ENCODE measurements around the gene SOCS1.

The SOCS1 gene

DNA sequence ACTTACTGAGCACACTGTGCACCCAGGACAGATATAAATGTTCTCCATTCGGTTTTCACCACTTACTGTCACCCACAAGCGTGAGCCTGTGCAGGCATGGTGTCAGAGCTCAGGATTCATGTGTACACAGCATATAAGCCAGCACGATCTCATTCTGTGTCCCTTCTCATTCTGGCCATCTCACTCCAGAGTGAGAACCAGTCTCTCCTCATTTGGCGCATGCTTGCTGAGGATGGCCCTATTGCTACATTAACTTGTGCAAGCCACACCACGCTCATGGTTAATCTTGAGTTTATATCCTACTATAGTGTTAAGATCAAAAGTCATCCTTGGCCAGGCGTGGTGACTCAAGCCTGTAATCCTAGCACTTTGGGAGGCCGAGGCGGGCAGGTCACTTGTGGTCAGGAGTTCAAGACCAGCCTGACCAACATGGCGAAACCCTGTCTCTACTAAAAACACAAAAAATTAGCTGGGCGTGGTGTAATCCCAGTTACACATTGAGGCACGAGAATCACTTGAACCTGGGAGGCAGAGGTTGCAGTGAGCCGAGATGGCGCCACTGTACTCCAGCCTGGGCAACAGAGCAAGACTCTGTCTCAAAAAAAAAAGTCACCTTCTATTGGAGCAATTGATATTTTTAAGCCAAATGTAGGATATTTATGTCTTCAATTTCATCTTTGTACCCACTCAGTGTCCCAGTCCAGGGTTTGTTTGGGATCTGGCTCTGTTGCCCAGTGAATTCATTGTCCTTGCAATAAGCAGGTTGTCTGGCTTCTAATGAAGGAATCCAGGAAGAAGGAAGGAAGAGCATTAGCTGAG is 20.9 kb downstream of the SOCS1 start:
- H3K9me3 ChIP-seq (ENCODE audit: control insufficient read depth in 5 of 5, low read length in 5 of 5): peaks cover 0 to 2% (median 0%) of the 10 kb centered on the region in 5 donors
- no peaks in the 10 kb centered on the region for H3K36me3 ChIP-seq (ENCODE audit: control insufficient read depth in 5 of 5, insufficient read depth in 5 of 5, low read length in 5 of 5)
- H3K27ac ChIP-seq (ENCODE audit: low read depth, low read length): no peak overlapping the region
- H3K27me3 ChIP-seq (ENCODE audit: control insufficient read depth in 5 of 5, insufficient read depth in 4 of 5, low read length in 5 of 5): peaks cover 0 to 7% (median 3%) of the 10 kb centered on the region in 5 donors
- H3K9ac ChIP-seq (ENCODE audit: low read length in 5 of 5): no peak overlapping the region
- no peak overlapping the region for H3K4me3 ChIP-seq (ENCODE audit: low read depth in 1 of 5, low read length in 5 of 5)
- peaks cover 0 to 9% (median 0%) of the 10 kb centered on the region in 5 donors for H3K4me1 ChIP-seq (ENCODE audit: control insufficient read depth in 5 of 5, insufficient read depth in 5 of 5, low read length in 5 of 5)

DNA sequence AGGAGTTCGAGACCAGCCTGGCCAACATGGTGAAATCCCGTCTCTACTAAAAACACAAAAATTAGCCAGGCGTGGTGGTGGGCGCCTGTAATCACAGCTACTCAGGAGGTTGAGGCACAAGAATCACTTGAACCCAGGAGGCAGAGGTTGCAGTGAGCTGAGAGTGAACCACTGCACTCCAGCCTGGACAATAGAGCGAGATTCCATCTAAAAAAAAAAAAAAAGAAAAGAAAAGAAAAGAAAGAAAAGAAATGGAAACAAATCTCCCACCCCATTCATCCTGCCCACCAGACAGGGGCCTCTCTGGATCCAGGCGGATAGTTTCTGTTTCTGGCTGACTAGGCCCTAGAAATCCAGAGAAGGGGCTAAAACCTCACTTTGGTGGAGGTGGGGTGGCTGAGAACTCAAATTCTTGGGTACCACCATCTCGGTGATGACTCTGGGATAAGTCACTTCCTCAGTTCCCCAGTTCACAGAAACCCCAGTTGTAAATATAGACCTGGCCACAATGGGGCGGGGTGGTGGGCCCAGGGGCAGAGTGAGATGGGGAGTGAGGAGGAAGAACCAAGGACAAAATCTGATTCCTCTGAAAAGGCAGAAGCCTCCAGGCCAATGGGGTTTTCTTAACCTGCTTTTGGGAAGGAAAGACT is 22.2 kb downstream of the SOCS1 start:
- Histone ChIP-seq H3K9me3 (ENCODE audit: control insufficient read depth in 5 of 5, low read length in 5 of 5) (peaks cover 0 to 2% (median 0%) of the 10 kb centered on the region in 5 donors), H3K9ac (ENCODE audit: low read length in 5 of 5) (no peak overlapping the region), H3K27ac (ENCODE audit: low read depth, low read length) (no peak overlapping the region), H3K27me3 (ENCODE audit: control insufficient read depth in 5 of 5, insufficient read depth in 4 of 5, low read length in 5 of 5) (peaks cover 0 to 7% (median 3%) of the 10 kb centered on the region in 5 donors), H3K36me3 (ENCODE audit: control insufficient read depth in 5 of 5, insufficient read depth in 5 of 5, low read length in 5 of 5) (no peaks in the 10 kb centered on the region), H3K4me1 (ENCODE audit: control insufficient read depth in 5 of 5, insufficient read depth in 5 of 5, low read length in 5 of 5) (peaks cover 0 to 9% (median 0%) of the 10 kb centered on the region in 5 donors), H3K4me3 (ENCODE audit: low read depth in 1 of 5, low read length in 5 of 5) (no peak overlapping the region)

GRCh38 chr16:11232852-11233726 is 22.9 kb downstream of the SOCS1 start:
- Histone ChIP-seq H3K4me3 (ENCODE audit: low read depth in 1 of 5, low read length in 5 of 5) (no peak overlapping the region), H3K27me3 (ENCODE audit: control insufficient read depth in 5 of 5, insufficient read depth in 4 of 5, low read length in 5 of 5) (peaks cover 0 to 7% (median 3%) of the 10 kb centered on the region in 5 donors), H3K27ac (ENCODE audit: low read depth, low read length) (no peak overlapping the region), H3K9ac (ENCODE audit: low read length in 5 of 5) (peak overlapping the region in 1 of 5 donors; percentile 23), H3K4me1 (ENCODE audit: control insufficient read depth in 5 of 5, insufficient read depth in 5 of 5, low read length in 5 of 5) (peaks cover 0 to 9% (median 0%) of the 10 kb centered on the region in 5 donors), H3K36me3 (ENCODE audit: control insufficient read depth in 5 of 5, insufficient read depth in 5 of 5, low read length in 5 of 5) (no peaks in the 10 kb centered on the region), H3K9me3 (ENCODE audit: control insufficient read depth in 5 of 5, low read length in 5 of 5) (no peaks in the 10 kb centered on the region)

GRCh38 chr16:11232302-11232851 is 23.6 kb downstream of the SOCS1 start:
- H3K9ac ChIP-seq (ENCODE audit: low read length in 5 of 5): peak overlapping the region in 1 of 5 donors; percentile 23

DNA sequence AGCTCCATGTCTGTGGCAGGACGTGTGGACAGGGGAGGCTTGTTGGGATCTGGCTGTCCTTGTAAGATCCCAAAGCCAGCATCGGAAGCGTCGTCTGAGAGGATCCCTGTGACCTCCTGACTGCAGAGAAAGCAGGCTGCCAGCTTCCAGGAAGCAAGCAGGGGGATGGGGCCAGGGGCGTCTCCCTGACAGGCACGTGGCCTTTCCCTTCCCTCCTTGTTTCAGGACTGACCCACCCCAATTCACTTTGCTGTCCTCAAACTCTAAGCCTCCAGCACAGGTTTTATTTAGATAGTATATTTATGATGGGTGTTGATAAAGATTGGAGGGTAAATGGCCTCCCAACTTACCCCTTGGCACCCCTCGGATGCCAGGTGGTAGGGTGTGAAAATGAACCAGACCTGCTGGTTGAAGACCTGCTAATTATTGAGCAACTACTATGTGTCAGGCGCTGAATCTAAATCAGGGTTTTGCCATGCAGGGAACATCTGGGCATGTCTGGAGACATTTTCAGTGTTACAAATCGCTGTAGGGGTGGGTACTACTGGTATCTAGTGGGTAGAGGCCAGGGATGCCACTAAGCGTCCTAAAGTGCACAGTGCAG is 24.5 kb downstream of the SOCS1 start:
- H3K36me3 ChIP-seq (ENCODE audit: control insufficient read depth in 5 of 5, insufficient read depth in 5 of 5, low read length in 5 of 5): no peaks in the 10 kb centered on the region
- H3K27ac ChIP-seq (ENCODE audit: low read depth, low read length): no peak overlapping the region
- peaks cover 0 to 7% (median 3%) of the 10 kb centered on the region in 5 donors for H3K27me3 ChIP-seq (ENCODE audit: control insufficient read depth in 5 of 5, insufficient read depth in 4 of 5, low read length in 5 of 5)
- H3K9me3 ChIP-seq (ENCODE audit: control insufficient read depth in 5 of 5, low read length in 5 of 5): no peaks in the 10 kb centered on the region
- no peak overlapping the region for H3K9ac ChIP-seq (ENCODE audit: low read length in 5 of 5)
- H3K4me1 ChIP-seq (ENCODE audit: control insufficient read depth in 5 of 5, insufficient read depth in 5 of 5, low read length in 5 of 5): peaks cover 0 to 9% (median 0%) of the 10 kb centered on the region in 5 donors
- no peak overlapping the region for H3K4me3 ChIP-seq (ENCODE audit: low read depth in 1 of 5, low read length in 5 of 5)

More at GRCh38 chr16:11232302-11232851, 23.6 kb downstream of the SOCS1 start:
- H3K27ac ChIP-seq (ENCODE audit: low read depth, low read length): no peak overlapping the region
- no peaks in the 10 kb centered on the region for H3K9me3 ChIP-seq (ENCODE audit: control insufficient read depth in 5 of 5, low read length in 5 of 5)
- H3K27me3 ChIP-seq (ENCODE audit: control insufficient read depth in 5 of 5, insufficient read depth in 4 of 5, low read length in 5 of 5): peaks cover 0 to 7% (median 3%) of the 10 kb centered on the region in 5 donors
- no peaks in the 10 kb centered on the region for H3K36me3 ChIP-seq (ENCODE audit: control insufficient read depth in 5 of 5, insufficient read depth in 5 of 5, low read length in 5 of 5)
- peaks cover 0 to 9% (median 0%) of the 10 kb centered on the region in 5 donors for H3K4me1 ChIP-seq (ENCODE audit: control insufficient read depth in 5 of 5, insufficient read depth in 5 of 5, low read length in 5 of 5)
- no peak overlapping the region for H3K4me3 ChIP-seq (ENCODE audit: low read depth in 1 of 5, low read length in 5 of 5)

DNA sequence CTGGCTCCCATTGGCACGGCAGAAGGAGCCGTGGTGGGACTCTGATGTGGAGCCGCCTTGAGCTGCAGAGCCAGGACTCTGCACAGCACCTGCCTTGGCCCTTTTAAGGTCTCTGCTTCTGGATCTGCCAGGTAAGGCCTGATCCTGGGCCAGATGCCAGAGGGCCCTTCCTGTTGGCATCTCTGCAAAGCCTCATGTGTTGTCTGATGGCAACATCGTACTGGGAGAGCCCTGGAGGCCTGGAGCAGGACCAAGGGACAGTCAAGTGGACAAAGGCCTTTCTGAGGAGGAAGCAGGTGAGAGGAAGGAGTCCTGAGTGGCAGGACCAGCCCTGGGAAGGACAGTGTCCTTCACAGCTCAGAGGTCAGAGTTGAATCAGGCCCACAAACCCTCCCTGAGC is 26.1 kb downstream of the SOCS1 start:
- Histone ChIP-seq H3K27ac (ENCODE audit: low read depth, low read length) (no peak overlapping the region), H3K4me1 (ENCODE audit: control insufficient read depth in 5 of 5, insufficient read depth in 5 of 5, low read length in 5 of 5) (peaks cover 0 to 18% (median 7%) of the 10 kb centered on the region in 5 donors), H3K36me3 (ENCODE audit: control insufficient read depth in 5 of 5, insufficient read depth in 5 of 5, low read length in 5 of 5) (no peaks in the 10 kb centered on the region), H3K9me3 (ENCODE audit: control insufficient read depth in 5 of 5, low read length in 5 of 5) (no peaks in the 10 kb centered on the region), H3K4me3 (ENCODE audit: low read depth in 1 of 5, low read length in 5 of 5) (no peak overlapping the region), H3K9ac (ENCODE audit: low read length in 5 of 5) (no peak overlapping the region), H3K27me3 (ENCODE audit: control insufficient read depth in 5 of 5, insufficient read depth in 4 of 5, low read length in 5 of 5) (peaks cover 0 to 7% (median 3%) of the 10 kb centered on the region in 5 donors)

GRCh38 chr16:11229432-11229831 is 26.6 kb downstream of the SOCS1 start:
- H3K27me3 ChIP-seq (ENCODE audit: control insufficient read depth in 5 of 5, insufficient read depth in 4 of 5, low read length in 5 of 5): peaks cover 0 to 7% (median 3%) of the 10 kb centered on the region in 5 donors
- H3K27ac ChIP-seq (ENCODE audit: low read depth, low read length): no peak overlapping the region
- H3K4me1 ChIP-seq (ENCODE audit: control insufficient read depth in 5 of 5, insufficient read depth in 5 of 5, low read length in 5 of 5): peaks cover 0 to 22% (median 8%) of the 10 kb centered on the region in 5 donors
- no peaks in the 10 kb centered on the region for H3K36me3 ChIP-seq (ENCODE audit: control insufficient read depth in 5 of 5, insufficient read depth in 5 of 5, low read length in 5 of 5)
- H3K9me3 ChIP-seq (ENCODE audit: control insufficient read depth in 5 of 5, low read length in 5 of 5): no peaks in the 10 kb centered on the region
- no peak overlapping the region for H3K9ac ChIP-seq (ENCODE audit: low read length in 5 of 5)
- H3K4me3 ChIP-seq (ENCODE audit: low read depth in 1 of 5, low read length in 5 of 5): no peak overlapping the region

- Histone ChIP-seq H3K9ac (ENCODE audit: low read length in 5 of 5) (no peak overlapping the region), H3K4me1 (ENCODE audit: control insufficient read depth in 5 of 5, insufficient read depth in 5 of 5, low read length in 5 of 5) (peaks cover 0 to 20% (median 14%) of the 10 kb centered on the region in 5 donors), H3K36me3 (ENCODE audit: control insufficient read depth in 5 of 5, insufficient read depth in 5 of 5, low read length in 5 of 5) (no peaks in the 10 kb centered on the region), H3K4me3 (ENCODE audit: low read depth in 1 of 5, low read length in 5 of 5) (peak overlapping the region in 1 of 5 donors; percentile 44), H3K27ac (ENCODE audit: low read depth, low read length) (no peak overlapping the region), H3K27me3 (ENCODE audit: control insufficient read depth in 5 of 5, insufficient read depth in 4 of 5, low read length in 5 of 5) (no peaks in the 10 kb centered on the region), H3K9me3 (ENCODE audit: control insufficient read depth in 5 of 5, low read length in 5 of 5) (no peaks in the 10 kb centered on the region)
Observed at GRCh38 chr16:11225677-11226549, 30.1 kb downstream of the SOCS1 start.

Data from subcutaneous abdominal adipose tissue (tissue), 5 donors.